Psoas muscle (tissue), 8 donors: ENCODE results near the gene SLC13A5. TPM values are rescaled to one million over a fixed set of nuclear protein-coding genes. Genes with fewer than 3 reads are reported as not detected.
"Not testable (repeated sequence)": the region's sequence is repeated elsewhere in the genome, so short reads cannot be mapped to it uniquely, and the experiment has no call there.

Source experiments
- ATAC-seq, 4 donors: fragments of 200-7000 bp; cut with Tn5 transposase; one replicate each; pipeline ENCODE4 v1.9.1; 2020; ENCODE audit warnings: moderate library complexity in 3 of 4, mild to moderate bottlenecking in 2 of 4
- DNase-seq, 2 donors: peaks; one replicate each; pipeline ENCODE4 v3.0.0-alpha.2; 2020
- H3K27ac ChIP-seq: fragments of 200-600 bp; one replicate; pipeline ENCODE4 v1.8.0; 2022
- H3K27me3 ChIP-seq, 3 donors: fragments of 200-600 bp in 1 of 3; one replicate each; pipeline versions ENCODE4 v1.6.1 to v1.8.0; 2013 to 2022; ENCODE audit warnings: low read length in 2 of 3, mild to moderate bottlenecking in 2 of 3, moderate library complexity in 1 of 3; ENCODE audit not compliant: insufficient read depth in 3 of 3
- H3K36me3 ChIP-seq, 2 donors: fragments of 200-600 bp in 1 of 2; one replicate each; pipeline versions ENCODE4 v1.6.1 to v1.8.0; 2013 to 2022; ENCODE audit warnings: low read depth in 1 of 2, mild to moderate bottlenecking in 1 of 2, moderate library complexity in 1 of 2; ENCODE audit not compliant: insufficient read depth in 1 of 2
- H3K4me1 ChIP-seq: fragments of 200-600 bp; one replicate; pipeline ENCODE4 v1.8.0; 2022
- H3K4me3 ChIP-seq: fragments of 200-600 bp; one replicate; pipeline ENCODE4 v1.8.0; 2022; ENCODE audit warnings: mild to moderate bottlenecking
- H3K9me3 ChIP-seq: fragments of 200-600 bp; one replicate; pipeline ENCODE4 v1.8.0; 2022
- WGBS, 3 donors: extraction: QIAGEN DNeasy Blood & Tissue Kit; methylation state at CpG; one replicate each; pipeline versions ENCODE4 v1.1.6 to v1.1.7; 2013; 5-methylcytosine and 5-hydroxymethylcytosine counted together
- intact Hi-C, 2 donors: fragments of 100-400 bp; cut with DNase I; formaldehyde crosslinking; loops; one replicate each; pipeline versions ENCODE4 v1.11.0 to v1.14.2; 2022
- polyA plus RNA-seq, 3 donors: library from polyadenylated mRNA; stranded (reverse); fragments of 200-250 nt; gene quantifications; one replicate each; pipeline ENCODE4 v1.2.3, GENCODE V29; 2013
- total RNA-seq, 4 donors: library from RNA; stranded (reverse); fragmentation: NEBNext Ultra II Directional in 2 of 4; extraction: Animal tissue kit (Norgen Biotek cat#: 25700) in 2 of 4; gene quantifications; one replicate each; pipeline versions ENCODE4 v1.2.1 to v1.2.4, GENCODE V29; 2021 to 2023
- TF ChIP-seq, protein P1 (sequence below): fragments of 200-600 bp; IDR thresholded peaks from one replicate; pipeline ENCODE4 v1.8.0; 2022; ENCODE audit warnings: antibody characterized with exemption
- donor health status: healthy with polysubstance abuse.
- donor health status: DM: no; HTN: no; CAD: no; lungs with moderate emphysema.
- donor health status: Bipolar disorder and iron deficiency.
- donor health status: healthy.
- donor health status: DM: yes; HTN: yes; CAD: no.
- donor health status: DM: no; HTN: no; CAD: no.
- donor health status: DM: no; HTN: no; CAD: no.
- donor health status: DM: yes; HTN: yes; CAD: no.

Gene SLC13A5
- total and polyA plus RNA-seq, 7 donors = 0.01 to 0.17 (median 0.03) TPM; not detected in 4

DNA sequence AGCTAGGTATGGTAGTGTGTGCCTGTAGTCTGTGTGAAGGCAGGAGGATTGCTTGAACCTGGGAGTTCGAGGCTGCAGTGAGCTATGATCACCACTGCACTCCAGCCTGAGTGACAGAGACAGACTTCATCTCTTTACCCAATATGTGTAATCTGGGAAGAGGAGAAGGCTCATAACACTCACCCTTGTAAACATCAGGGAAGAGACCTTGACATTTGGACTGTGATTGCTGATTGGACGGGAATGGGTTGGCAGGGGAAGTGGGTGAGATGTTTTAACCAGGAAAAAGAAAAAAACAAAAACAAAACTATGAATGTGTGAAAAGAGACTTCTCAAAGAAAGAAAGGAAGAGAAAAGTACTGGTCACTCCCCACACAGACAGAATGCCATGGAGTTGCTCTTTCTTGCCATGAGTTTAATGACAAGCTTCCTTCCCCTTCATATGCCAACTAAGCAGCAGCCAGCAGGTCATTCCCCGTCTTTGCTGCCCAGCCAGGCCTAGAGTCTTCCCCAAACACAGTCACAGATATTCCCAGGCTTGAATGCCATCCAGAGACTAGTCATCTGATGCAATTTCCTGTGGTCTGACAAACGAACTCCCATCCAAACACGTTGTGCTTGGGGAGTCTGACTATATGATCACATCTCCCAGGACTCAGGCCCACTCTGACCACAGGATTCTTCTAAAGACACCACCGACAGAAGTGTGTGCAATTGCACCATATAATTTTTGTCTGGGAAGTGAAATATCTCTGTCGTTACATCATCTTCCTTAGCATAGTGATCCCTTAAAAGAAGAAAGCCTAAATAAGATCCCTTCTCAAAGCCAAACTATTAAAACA is 39.1 kb upstream of the SLC13A5 start:
- Histone ChIP-seq H3K36me3 (no peaks in the 10 kb centered on the region), H3K4me1 (peaks cover 5% of the 10 kb centered on the region), H3K4me3 (no peak overlapping the region), H3K27me3 (peaks cover 0 to 7% (median 1%) of the 10 kb centered on the region in 3 donors), H3K9me3 (no peaks in the 10 kb centered on the region), H3K27ac (peak overlapping the region; percentile 75)
- DNase-seq = peak; percentile 48 to 53
- intact Hi-C loops = no loop called here
- TF ChIP-seq, protein P1, sequence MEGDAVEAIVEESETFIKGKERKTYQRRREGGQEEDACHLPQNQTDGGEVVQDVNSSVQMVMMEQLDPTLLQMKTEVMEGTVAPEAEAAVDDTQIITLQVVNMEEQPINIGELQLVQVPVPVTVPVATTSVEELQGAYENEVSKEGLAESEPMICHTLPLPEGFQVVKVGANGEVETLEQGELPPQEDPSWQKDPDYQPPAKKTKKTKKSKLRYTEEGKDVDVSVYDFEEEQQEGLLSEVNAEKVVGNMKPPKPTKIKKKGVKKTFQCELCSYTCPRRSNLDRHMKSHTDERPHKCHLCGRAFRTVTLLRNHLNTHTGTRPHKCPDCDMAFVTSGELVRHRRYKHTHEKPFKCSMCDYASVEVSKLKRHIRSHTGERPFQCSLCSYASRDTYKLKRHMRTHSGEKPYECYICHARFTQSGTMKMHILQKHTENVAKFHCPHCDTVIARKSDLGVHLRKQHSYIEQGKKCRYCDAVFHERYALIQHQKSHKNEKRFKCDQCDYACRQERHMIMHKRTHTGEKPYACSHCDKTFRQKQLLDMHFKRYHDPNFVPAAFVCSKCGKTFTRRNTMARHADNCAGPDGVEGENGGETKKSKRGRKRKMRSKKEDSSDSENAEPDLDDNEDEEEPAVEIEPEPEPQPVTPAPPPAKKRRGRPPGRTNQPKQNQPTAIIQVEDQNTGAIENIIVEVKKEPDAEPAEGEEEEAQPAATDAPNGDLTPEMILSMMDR = no peak
- peak; percentile 61 to 77 (median 72) for ATAC-seq
- 28 to 37% (median 31%) methylated on average over 7 of the region's 7 CpGs for whole genome bisulfite sequencing, 3 donors

GRCh38 chr17:6749519-6749918 is 36.4 kb upstream of the SLC13A5 start:
- 87 to 89% (median 88%) methylated on average over 6 of the region's 6 CpGs for WGBS, 3 donors
- no peak for ATAC-seq
- H3K27ac ChIP-seq = no peak overlapping the region
- no peak for DNase-seq
- no peak overlapping the region for H3K4me3 ChIP-seq
- TF ChIP-seq, protein P1 = no peak
- intact Hi-C loops = no loop called here
- H3K9me3 ChIP-seq = no peaks in the 10 kb centered on the region
- H3K36me3 ChIP-seq = no peaks in the 10 kb centered on the region
- peaks cover 0 to 5% (median 0%) of the 10 kb centered on the region in 3 donors for H3K27me3 ChIP-seq
- H3K4me1 ChIP-seq = peaks cover 5% of the 10 kb centered on the region

DNA sequence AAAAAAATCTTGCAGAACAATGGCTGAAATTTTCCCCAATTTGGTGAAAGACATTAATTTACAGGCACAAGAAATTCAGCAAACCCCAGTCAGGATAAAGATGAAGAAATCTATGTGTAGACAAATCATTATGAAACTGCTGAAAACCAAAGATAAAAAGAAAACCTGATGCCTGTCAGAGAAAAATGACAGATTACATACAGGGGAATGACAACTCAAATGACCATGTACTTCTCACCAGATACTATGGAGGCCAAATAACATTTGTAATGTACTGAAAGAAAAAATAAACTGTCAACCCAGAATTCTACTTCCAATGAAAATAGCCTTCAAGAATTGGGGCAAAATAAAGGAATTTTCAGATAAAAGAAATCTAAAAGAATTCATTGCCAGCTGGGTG is 35.4 kb upstream of the SLC13A5 start:
- Histone ChIP-seq H3K4me1 (peaks cover 5% of the 10 kb centered on the region), H3K27ac (no peak overlapping the region), H3K9me3 (no peaks in the 10 kb centered on the region), H3K27me3 (peaks cover 0 to 5% (median 0%) of the 10 kb centered on the region in 3 donors), H3K4me3 (no peak overlapping the region), H3K36me3 (no peaks in the 10 kb centered on the region)
- TF ChIP-seq, protein P1 = no peak
- no peak for DNase-seq
- no peak for ATAC-seq
- intact Hi-C loops = no loop called here

DNA sequence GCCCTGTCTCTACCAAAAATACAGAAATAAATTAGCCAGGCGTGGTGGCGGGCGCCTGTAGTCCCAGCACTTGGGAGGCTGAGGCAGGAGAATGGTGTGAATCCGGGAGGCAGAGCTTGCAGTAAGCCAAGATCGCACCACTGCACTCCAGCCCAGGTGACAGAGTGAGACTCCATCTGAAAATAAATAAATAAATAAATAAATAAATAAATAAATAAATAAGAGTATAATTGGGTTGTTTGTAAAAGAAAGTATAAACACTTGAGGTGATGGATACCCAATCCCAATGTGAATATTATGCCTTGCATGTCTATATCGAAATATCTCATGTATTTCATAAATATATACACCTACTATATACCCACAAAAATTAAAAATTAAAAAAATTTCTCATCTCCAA is 33.5 kb upstream of the SLC13A5 start:
- H3K4me3 ChIP-seq, H3K9me3 ChIP-seq, H3K4me1 ChIP-seq, H3K27me3 ChIP-seq, H3K27ac ChIP-seq, ATAC-seq, intact Hi-C loops, DNase-seq, H3K36me3 ChIP-seq: not testable (repeated sequence)
- WGBS, 3 donors = 88 to 92% (median 91%) methylated on average over 6 of the region's 6 CpGs

GRCh38 chr17:6729531-6729930 is 16.4 kb upstream of the SLC13A5 start:
- no peaks in the 10 kb centered on the region for H3K36me3 ChIP-seq
- TF ChIP-seq, protein P1 = no peak
- intact Hi-C loops = no loop called here
- peaks cover 0 to 13% (median 0%) of the 10 kb centered on the region in 3 donors for H3K27me3 ChIP-seq
- no peak overlapping the region for H3K4me3 ChIP-seq
- DNase-seq = no peak
- ATAC-seq = no peak
- no peaks in the 10 kb centered on the region for H3K9me3 ChIP-seq
- H3K4me1 ChIP-seq = no peaks in the 10 kb centered on the region
- 75 to 81% (median 78%) methylated on average over 4 of the region's 4 CpGs for WGBS, 3 donors
- H3K27ac ChIP-seq = no peak overlapping the region
